Measurements from ENCODE around the gene CTSH.
"Not testable (repeated sequence)": the region's sequence is repeated elsewhere in the genome, so short reads cannot be mapped to it uniquely, and the experiment has no call there.

The CTSH gene

DNA sequence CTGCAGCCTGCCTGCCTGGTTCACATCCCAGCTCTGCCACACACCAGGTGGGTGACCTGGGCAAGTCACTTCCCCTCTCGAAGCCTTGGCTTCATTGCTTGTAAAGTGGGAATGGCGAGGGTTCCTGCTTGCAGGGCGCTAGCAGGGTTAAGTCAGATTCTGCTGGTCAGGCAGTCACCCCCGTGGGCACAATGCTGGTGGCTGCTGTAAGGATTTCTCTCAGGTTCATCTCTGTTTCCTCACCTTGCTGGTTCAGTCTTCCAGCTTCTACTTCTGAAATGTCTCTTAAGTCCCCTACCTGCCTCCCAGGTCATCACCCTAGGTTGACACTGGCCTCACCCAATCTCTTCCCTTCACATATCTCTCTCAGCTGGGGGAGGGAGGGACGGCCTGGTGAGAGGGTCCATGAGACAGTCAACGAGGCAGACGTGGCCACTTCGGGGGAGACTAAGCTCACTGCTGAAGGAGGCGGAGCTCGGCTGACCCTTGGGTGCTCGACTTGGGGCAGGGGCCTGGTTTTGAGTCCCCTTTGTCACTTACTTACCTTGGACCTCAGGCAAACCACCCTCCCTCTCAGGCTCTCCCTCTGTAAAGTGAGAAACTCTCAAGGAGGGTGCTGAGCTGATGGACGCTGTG, 11.5 kb downstream of the CTSH start:
- TF ChIP-seq, protein P1, sequence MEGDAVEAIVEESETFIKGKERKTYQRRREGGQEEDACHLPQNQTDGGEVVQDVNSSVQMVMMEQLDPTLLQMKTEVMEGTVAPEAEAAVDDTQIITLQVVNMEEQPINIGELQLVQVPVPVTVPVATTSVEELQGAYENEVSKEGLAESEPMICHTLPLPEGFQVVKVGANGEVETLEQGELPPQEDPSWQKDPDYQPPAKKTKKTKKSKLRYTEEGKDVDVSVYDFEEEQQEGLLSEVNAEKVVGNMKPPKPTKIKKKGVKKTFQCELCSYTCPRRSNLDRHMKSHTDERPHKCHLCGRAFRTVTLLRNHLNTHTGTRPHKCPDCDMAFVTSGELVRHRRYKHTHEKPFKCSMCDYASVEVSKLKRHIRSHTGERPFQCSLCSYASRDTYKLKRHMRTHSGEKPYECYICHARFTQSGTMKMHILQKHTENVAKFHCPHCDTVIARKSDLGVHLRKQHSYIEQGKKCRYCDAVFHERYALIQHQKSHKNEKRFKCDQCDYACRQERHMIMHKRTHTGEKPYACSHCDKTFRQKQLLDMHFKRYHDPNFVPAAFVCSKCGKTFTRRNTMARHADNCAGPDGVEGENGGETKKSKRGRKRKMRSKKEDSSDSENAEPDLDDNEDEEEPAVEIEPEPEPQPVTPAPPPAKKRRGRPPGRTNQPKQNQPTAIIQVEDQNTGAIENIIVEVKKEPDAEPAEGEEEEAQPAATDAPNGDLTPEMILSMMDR (IDR thresholded peaks at IDR 0.05; ENCODE audit: insufficient read depth, low read depth, low read length, missing control alignments), result no peak
- DNase-seq (ENCODE audit: low read depth), result no peak
- no peak overlapping the region for H3K4me3 ChIP-seq (ENCODE audit: low read depth, low read length)

- TF ChIP-seq, protein P1 (IDR thresholded peaks at IDR 0.05; ENCODE audit: insufficient read depth, low read depth, low read length, missing control alignments), result no peak
- no peak for DNase-seq (ENCODE audit: low read depth)
- H3K4me3 ChIP-seq (ENCODE audit: low read depth, low read length), result no peak overlapping the region
These were observed 12.5 kb downstream of the CTSH start for GRCh38 chr15:78932258-78932808.

- DNase-seq (ENCODE audit: low read depth), result no peak
- TF ChIP-seq, protein P1 (IDR thresholded peaks at IDR 0.05; ENCODE audit: insufficient read depth, low read depth, low read length, missing control alignments), result no peak
- no peak overlapping the region for H3K4me3 ChIP-seq (ENCODE audit: low read depth, low read length)
These were observed 13.2 kb downstream of the CTSH start for GRCh38 chr15:78931439-78932257.

- no peak overlapping the region for H3K4me3 ChIP-seq (ENCODE audit: low read depth, low read length)
- no peak for DNase-seq (ENCODE audit: low read depth)
- TF ChIP-seq, protein P1 (IDR thresholded peaks at IDR 0.05; ENCODE audit: insufficient read depth, low read depth, low read length, missing control alignments), result no peak
These were observed 14.1 kb downstream of the CTSH start for GRCh38 chr15:78930577-78931388.

GRCh38 chr15:78929536-78930264, 15.1 kb downstream of the CTSH start:
- TF ChIP-seq, protein P1 (IDR thresholded peaks at IDR 0.05; ENCODE audit: insufficient read depth, low read depth, low read length, missing control alignments), result no peak
- DNase-seq (ENCODE audit: low read depth), result no peak
- H3K4me3 ChIP-seq (ENCODE audit: low read depth, low read length), result no peak overlapping the region

- TF ChIP-seq, protein P1 (IDR thresholded peaks at IDR 0.05; ENCODE audit: insufficient read depth, low read depth, low read length, missing control alignments), result no peak
- DNase-seq (ENCODE audit: low read depth), result no peak
- H3K4me3 ChIP-seq (ENCODE audit: low read depth, low read length), result no peak overlapping the region
These were observed 16.2 kb downstream of the CTSH start for GRCh38 chr15:78928616-78929093.

DNA sequence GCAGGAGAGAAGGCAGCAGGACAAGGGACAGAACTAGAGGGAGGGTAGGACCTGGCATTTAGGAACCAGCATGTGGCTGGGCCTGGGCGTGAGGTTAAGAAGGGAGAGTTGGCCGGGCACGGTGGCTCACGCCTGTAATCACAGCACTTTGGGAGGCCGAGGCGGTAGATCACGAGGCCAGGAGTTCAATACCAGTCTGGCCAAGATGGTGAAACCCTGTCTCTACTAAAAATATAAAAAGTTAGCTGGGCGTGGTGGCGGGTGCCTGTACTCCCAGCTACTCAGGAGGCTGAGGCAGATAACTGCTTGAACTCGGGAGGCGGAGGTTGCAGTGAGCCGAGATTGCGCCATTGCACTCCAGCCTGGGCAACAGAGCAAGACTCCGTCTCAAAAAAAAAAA, 16.7 kb downstream of the CTSH start:
- not testable (repeated sequence) for H3K4me3 ChIP-seq (ENCODE audit: low read depth, low read length); DNase-seq (ENCODE audit: low read depth)

Measured in GM12865 (cell line).